Uterus (tissue), 2 donors: ENCODE results near the gene KCNIP1.
"Not testable (repeated sequence)": the region's sequence is repeated elsewhere in the genome, so short reads cannot be mapped to it uniquely, and the experiment has no call there.

Source experiments
- POLR2A ChIP-seq, 2 donors: fragments of 450-650 bp; IDR thresholded peaks; one replicate each; pipeline ENCODE4 v1.6.1; 2016; ENCODE audit warnings: antibody characterized with exemption in 2 of 2, mild to moderate bottlenecking in 1 of 2, moderate library complexity in 1 of 2
- TF ChIP-seq, protein P1 (sequence below), 4 experiments: fragments of 200-600 bp in 2 of 4; fragments of 450-650 bp in 2 of 4; sonication (generic) in 2 of 4; IDR thresholded peaks; one replicate each; pipeline ENCODE4 v1.5.1; 2016 to 2019; ENCODE audit warnings: antibody characterized with exemption in 4 of 4, mild to moderate bottlenecking in 2 of 4, moderate library complexity in 1 of 4

DNA sequence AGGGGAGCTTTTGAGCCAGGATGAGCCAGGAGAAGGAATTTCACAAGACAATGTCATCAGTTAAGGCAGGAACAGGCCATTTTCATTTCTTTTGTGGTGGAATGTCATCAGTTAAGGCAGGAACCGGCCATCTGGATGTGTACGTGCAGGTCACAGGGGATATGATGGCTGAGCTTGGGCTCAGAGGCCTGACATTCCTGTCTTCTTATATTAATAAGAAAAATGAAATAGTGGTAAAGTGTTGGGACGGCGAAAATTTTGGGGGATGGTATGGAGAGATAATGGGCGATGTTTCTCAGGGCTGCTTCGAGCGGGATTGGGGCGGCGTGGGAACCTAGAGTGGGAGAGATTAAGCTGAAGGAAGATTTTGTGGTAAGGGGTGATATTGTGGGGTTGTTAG lies 258.5 kb downstream of the KCNIP1 start:
- TF ChIP-seq, protein P1, sequence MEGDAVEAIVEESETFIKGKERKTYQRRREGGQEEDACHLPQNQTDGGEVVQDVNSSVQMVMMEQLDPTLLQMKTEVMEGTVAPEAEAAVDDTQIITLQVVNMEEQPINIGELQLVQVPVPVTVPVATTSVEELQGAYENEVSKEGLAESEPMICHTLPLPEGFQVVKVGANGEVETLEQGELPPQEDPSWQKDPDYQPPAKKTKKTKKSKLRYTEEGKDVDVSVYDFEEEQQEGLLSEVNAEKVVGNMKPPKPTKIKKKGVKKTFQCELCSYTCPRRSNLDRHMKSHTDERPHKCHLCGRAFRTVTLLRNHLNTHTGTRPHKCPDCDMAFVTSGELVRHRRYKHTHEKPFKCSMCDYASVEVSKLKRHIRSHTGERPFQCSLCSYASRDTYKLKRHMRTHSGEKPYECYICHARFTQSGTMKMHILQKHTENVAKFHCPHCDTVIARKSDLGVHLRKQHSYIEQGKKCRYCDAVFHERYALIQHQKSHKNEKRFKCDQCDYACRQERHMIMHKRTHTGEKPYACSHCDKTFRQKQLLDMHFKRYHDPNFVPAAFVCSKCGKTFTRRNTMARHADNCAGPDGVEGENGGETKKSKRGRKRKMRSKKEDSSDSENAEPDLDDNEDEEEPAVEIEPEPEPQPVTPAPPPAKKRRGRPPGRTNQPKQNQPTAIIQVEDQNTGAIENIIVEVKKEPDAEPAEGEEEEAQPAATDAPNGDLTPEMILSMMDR (IDR thresholded peaks at IDR 0.05), result not testable (repeated sequence)
- TF ChIP-seq POLR2A (IDR thresholded peaks at IDR 0.05), result not testable (repeated sequence)
